ENCODE results near the gene PIP4K2A. TPM values are rescaled to one million over a fixed set of nuclear protein-coding genes. Genes with fewer than 3 reads are reported as not detected.
A peak's percentile ranks its signal among the peaks of the same experiment; 100 is the strongest.
"Not testable (repeated sequence)": the region's sequence is repeated elsewhere in the genome, so short reads cannot be mapped to it uniquely, and the experiment has no call there.

PIP4K2A gene
- total RNA-seq, result 100 to 1,000 TPM; 107 to 108 TPM

- H3K4me3 Mint-ChIP-seq, result peak within 1 kb of the TSS; percentile 89
- peak within 1 kb of the TSS; percentile 91 for H3K27ac Mint-ChIP-seq
- ChIA-PET POLR2A (interaction anchor here (0.6 to 3.1 kb wide), 6 partner anchors 12 to 140 kb away, joined by 3 to 39 read pairs (median 4); no protein-coding TSS in a partner anchor), CTCF (interaction anchor here (1.5 to 2.9 kb wide), 2 partner anchors 65 to 274 kb away, joined by 3 to 8 read pairs; no protein-coding TSS in a partner anchor)
- no peaks in the 10 kb centered on the region for H3K27me3 Mint-ChIP-seq
- peaks cover 28% of the 10 kb centered on the region for H3K4me1 Mint-ChIP-seq (ENCODE audit: low read depth)
- H3K9me3 Mint-ChIP-seq, result no peaks in the 10 kb centered on the region
- peak; percentile 82 for DNase-seq
- peaks cover 2% of the 10 kb centered on the region for H3K36me3 Mint-ChIP-seq
- intact Hi-C loops (cut with micrococcal nuclease), result loop anchor here (5.0 to 10.0 kb wide), 2 partner anchors 280 to 467 kb away; no protein-coding TSS in a partner anchor
Measured at GRCh38 chr10:22714479-22715289, at the start of gene PIP4K2A. Gene PIP4K2A, minus strand, starts transcription at chr10:22714578. Its CDS starts 252 bp downstream, at chr10:22714326.

GRCh38 chr10:22761569-22762220 is 47.3 kb upstream of the PIP4K2A start:
- DNase-seq, result no peak
- Mint-ChIP-seq H3K27ac (no peak overlapping the region), H3K4me3 (no peak overlapping the region), H3K27me3 (no peaks in the 10 kb centered on the region), H3K36me3 (no peaks in the 10 kb centered on the region), H3K4me1 (ENCODE audit: low read depth) (no peaks in the 10 kb centered on the region), H3K9me3 (no peaks in the 10 kb centered on the region)
- intact Hi-C loops (cut with micrococcal nuclease), result no loop called here
- POLR2A ChIA-PET, result no interaction called here
- CTCF ChIA-PET, result no interaction called here

DNA sequence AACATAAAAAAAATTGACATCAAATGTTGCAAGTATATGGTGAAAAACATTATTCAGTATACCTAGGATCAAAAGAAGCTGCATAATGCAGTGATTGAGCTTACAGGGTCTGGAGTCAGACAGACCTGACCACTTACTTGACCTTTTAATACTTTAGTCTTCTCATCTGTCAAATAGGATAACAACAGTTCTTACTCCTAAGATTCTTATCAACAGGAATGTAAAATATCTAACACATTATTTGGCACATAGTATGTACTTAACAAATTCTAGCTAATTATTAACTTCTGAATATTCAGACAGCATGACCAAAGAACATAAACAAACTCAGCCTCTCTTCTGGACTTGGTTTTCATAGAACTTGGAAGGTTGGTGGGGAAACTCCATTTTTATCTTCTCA is 45.6 kb upstream of the PIP4K2A start:
- ChIA-PET POLR2A (no interaction called here), CTCF (no interaction called here)
- intact Hi-C loops (cut with micrococcal nuclease), result no loop called here
- no peak overlapping the region for H3K27ac Mint-ChIP-seq
- H3K36me3 Mint-ChIP-seq, result no peaks in the 10 kb centered on the region
- no peak for DNase-seq
- H3K4me3 Mint-ChIP-seq, result no peak overlapping the region
- H3K27me3 Mint-ChIP-seq, result no peaks in the 10 kb centered on the region
- no peaks in the 10 kb centered on the region for H3K9me3 Mint-ChIP-seq
- H3K4me1 Mint-ChIP-seq (ENCODE audit: low read depth), result no peaks in the 10 kb centered on the region

DNA sequence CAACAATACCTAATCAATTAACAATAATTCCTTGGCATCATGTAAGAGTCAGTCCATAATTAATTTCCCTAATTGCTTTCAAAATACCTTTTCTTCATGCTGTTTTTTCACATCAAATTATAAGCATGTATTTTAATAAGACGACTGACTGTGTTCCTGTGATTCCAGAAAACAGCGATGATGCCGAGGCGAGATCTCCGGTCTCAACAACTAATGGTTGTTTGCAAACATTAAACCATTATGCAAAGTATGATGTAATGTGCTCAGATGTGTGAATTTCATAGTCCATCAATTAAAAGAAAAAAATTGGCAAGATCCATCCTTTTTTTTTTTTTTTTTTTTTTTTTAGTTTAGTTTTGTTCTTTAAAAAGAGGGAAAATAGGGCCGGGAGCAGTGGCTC is 44.5 kb upstream of the PIP4K2A start:
- no peaks in the 10 kb centered on the region for H3K9me3 Mint-ChIP-seq
- no peak overlapping the region for H3K4me3 Mint-ChIP-seq
- ChIA-PET CTCF (no interaction called here), POLR2A (no interaction called here)
- H3K27ac Mint-ChIP-seq, result no peak overlapping the region
- intact Hi-C loops (cut with micrococcal nuclease), result no loop called here
- no peaks in the 10 kb centered on the region for H3K4me1 Mint-ChIP-seq (ENCODE audit: low read depth)
- H3K36me3 Mint-ChIP-seq, result no peaks in the 10 kb centered on the region
- no peaks in the 10 kb centered on the region for H3K27me3 Mint-ChIP-seq
- DNase-seq, result no peak

DNA sequence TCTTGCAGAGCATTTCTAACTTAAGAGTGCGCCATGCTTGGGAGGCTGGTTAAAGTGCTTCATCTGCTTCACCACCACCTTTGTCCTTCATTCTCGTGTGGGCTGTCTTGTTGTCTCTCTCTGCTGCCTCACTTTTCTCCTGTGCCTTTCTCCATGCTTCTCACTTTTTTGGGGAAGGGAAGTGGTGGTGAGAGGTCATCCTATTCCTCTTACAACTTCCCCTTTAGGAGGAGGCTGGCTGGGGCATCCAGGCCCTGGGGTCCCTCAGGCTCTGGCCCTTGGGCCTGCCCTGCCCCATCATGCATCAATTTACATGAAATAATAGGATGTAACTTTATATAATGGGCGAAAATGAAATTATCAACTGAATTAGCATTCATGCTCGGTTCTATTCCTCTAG is 39.9 kb upstream of the PIP4K2A start:
- Mint-ChIP-seq H3K9me3 (no peaks in the 10 kb centered on the region), H3K36me3 (no peaks in the 10 kb centered on the region), H3K4me1 (ENCODE audit: low read depth) (peaks cover 5% of the 10 kb centered on the region), H3K27ac (no peak overlapping the region), H3K27me3 (no peaks in the 10 kb centered on the region), H3K4me3 (no peak overlapping the region)
- intact Hi-C loops (cut with micrococcal nuclease), result no loop called here
- ChIA-PET POLR2A (no interaction called here), CTCF (no interaction called here)
- DNase-seq, result no peak

GRCh38 chr10:22753786-22754185 is 39.4 kb upstream of the PIP4K2A start:
- H3K36me3 Mint-ChIP-seq, result no peaks in the 10 kb centered on the region
- CTCF ChIA-PET, result no interaction called here
- no peaks in the 10 kb centered on the region for H3K27me3 Mint-ChIP-seq
- DNase-seq, result no peak
- H3K27ac Mint-ChIP-seq, result no peak overlapping the region
- no peaks in the 10 kb centered on the region for H3K9me3 Mint-ChIP-seq
- POLR2A ChIA-PET, result no interaction called here
- intact Hi-C loops (cut with micrococcal nuclease), result no loop called here
- H3K4me1 Mint-ChIP-seq (ENCODE audit: low read depth), result peaks cover 5% of the 10 kb centered on the region
- H3K4me3 Mint-ChIP-seq, result no peak overlapping the region

GRCh38 chr10:22752272-22752889 is 38.0 kb upstream of the PIP4K2A start:
- ChIA-PET CTCF (no interaction called here), POLR2A (no interaction called here)
- no peak for DNase-seq
- intact Hi-C loops (cut with micrococcal nuclease), result no loop called here
- H3K27me3 Mint-ChIP-seq, result no peaks in the 10 kb centered on the region
- no peaks in the 10 kb centered on the region for H3K36me3 Mint-ChIP-seq
- H3K9me3 Mint-ChIP-seq, result peaks cover 5% of the 10 kb centered on the region
- H3K4me3 Mint-ChIP-seq, result no peak overlapping the region
- no peak overlapping the region for H3K27ac Mint-ChIP-seq
- peaks cover 5% of the 10 kb centered on the region for H3K4me1 Mint-ChIP-seq (ENCODE audit: low read depth)

DNA sequence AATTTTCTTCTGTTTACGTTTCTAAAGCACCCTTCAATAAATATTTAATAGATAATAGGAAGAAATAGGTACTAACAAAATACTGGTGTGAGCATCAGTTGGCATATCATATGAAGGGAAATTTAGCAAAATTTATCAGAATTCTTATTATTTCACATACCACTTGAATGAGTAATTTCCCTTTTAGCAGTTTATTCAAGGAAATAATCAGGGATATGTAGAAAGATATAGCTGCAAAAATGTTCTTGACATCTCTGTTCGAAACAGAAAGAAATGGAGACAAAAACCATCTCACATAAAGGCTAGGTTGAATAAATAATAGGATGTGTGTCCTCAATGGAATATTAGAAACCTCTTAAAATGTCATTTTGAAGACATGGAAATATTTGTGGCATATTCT is 35.8 kb upstream of the PIP4K2A start:
- no peak overlapping the region for H3K4me3 Mint-ChIP-seq
- H3K27me3 Mint-ChIP-seq, result no peaks in the 10 kb centered on the region
- intact Hi-C loops (cut with micrococcal nuclease), result no loop called here
- H3K9me3 Mint-ChIP-seq, result peaks cover 5% of the 10 kb centered on the region
- no peaks in the 10 kb centered on the region for H3K36me3 Mint-ChIP-seq
- H3K27ac Mint-ChIP-seq, result no peak overlapping the region
- DNase-seq, result no peak
- ChIA-PET CTCF (no interaction called here), POLR2A (no interaction called here)
- H3K4me1 Mint-ChIP-seq (ENCODE audit: low read depth), result peaks cover 5% of the 10 kb centered on the region

DNA sequence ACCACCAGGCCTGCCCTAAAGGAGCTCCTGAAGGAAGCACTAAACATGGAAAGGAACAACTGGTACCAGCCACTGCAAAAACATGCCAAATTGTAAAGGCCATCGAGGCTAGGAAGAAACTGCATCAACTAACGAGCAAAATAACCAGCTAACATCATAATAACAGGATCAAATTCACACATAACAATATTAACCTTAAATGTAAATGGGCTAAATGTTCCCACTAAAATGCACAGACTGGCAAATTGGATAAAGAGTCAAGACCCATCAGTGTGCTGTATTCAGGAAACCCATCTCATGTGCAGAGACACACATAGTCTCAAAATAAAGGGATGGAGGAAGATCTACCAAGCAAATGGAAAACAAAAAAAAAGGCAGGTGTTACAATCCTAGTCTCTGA is 30.5 kb upstream of the PIP4K2A start:
- H3K4me3 Mint-ChIP-seq; H3K4me1 Mint-ChIP-seq (ENCODE audit: low read depth); DNase-seq; POLR2A ChIA-PET; H3K27me3 Mint-ChIP-seq; H3K36me3 Mint-ChIP-seq; intact Hi-C loops (cut with micrococcal nuclease); CTCF ChIA-PET; H3K27ac Mint-ChIP-seq; H3K9me3 Mint-ChIP-seq: not testable (repeated sequence)

- DNase-seq, result no peak
- H3K4me3 Mint-ChIP-seq, result no peak overlapping the region
- ChIA-PET POLR2A (no interaction called here), CTCF (no interaction called here)
- H3K9me3 Mint-ChIP-seq, result no peaks in the 10 kb centered on the region
- no peaks in the 10 kb centered on the region for H3K27me3 Mint-ChIP-seq
- H3K4me1 Mint-ChIP-seq (ENCODE audit: low read depth), result no peaks in the 10 kb centered on the region
- intact Hi-C loops (cut with micrococcal nuclease), result no loop called here
- no peaks in the 10 kb centered on the region for H3K36me3 Mint-ChIP-seq
- no peak overlapping the region for H3K27ac Mint-ChIP-seq
Measured at GRCh38 chr10:22742678-22743077, 28.3 kb upstream of the PIP4K2A start.

DNA sequence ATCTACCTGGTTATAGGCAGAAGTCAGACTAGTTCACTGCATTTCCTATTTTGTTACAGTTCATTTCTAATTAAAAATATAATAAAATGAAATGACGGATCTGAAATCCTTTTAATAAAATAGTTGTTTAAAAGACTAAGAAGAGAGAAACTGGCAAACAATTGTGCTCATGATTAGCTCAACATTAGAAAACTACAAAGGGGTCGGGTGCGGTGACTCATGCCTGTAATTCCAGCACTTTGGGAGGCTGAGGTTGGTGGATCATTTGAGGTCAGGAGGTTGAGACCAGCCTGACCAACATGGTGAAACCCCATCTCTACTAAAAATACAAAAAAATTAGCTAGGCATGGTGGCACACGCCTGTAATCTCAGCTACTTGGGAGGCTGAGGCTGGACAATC is 27.3 kb upstream of the PIP4K2A start:
- DNase-seq; H3K27me3 Mint-ChIP-seq; H3K9me3 Mint-ChIP-seq; H3K27ac Mint-ChIP-seq; intact Hi-C loops (cut with micrococcal nuclease); H3K36me3 Mint-ChIP-seq; H3K4me1 Mint-ChIP-seq (ENCODE audit: low read depth); H3K4me3 Mint-ChIP-seq; POLR2A ChIA-PET: not testable (repeated sequence)
- CTCF ChIA-PET, result interaction anchor here (1.3 kb wide), 1 partner anchor 247 kb away, joined by 3 read pairs; no protein-coding TSS in a partner anchor

GRCh38 chr10:22740180-22740579 is 25.8 kb upstream of the PIP4K2A start:
- peaks cover 3% of the 10 kb centered on the region for H3K27me3 Mint-ChIP-seq
- DNase-seq, result no peak
- H3K36me3 Mint-ChIP-seq, result no peaks in the 10 kb centered on the region
- H3K27ac Mint-ChIP-seq, result no peak overlapping the region
- CTCF ChIA-PET, result no interaction called here
- intact Hi-C loops (cut with micrococcal nuclease), result no loop called here
- no peaks in the 10 kb centered on the region for H3K9me3 Mint-ChIP-seq
- H3K4me1 Mint-ChIP-seq (ENCODE audit: low read depth), result no peaks in the 10 kb centered on the region
- POLR2A ChIA-PET, result no interaction called here
- no peak overlapping the region for H3K4me3 Mint-ChIP-seq
